ENCODE results near the gene ALPL.

The ALPL gene

GRCh38 chr1:21597753-21598152 is 88.5 kb downstream of the ALPL start:
- Histone ChIP-seq H3K9ac (ENCODE audit: low read length) (no peak overlapping the region), H3K4me2 (ENCODE audit: low read length) (no peak overlapping the region), H3K4me3 (ENCODE audit: low read depth, low read length, poor library complexity, severe bottlenecking) (no peak overlapping the region), H3K27me3 (ENCODE audit: insufficient read depth, low read length) (peaks cover 11% of the 10 kb centered on the region; the same call in 1 of the 2 replicates), H3K4me1 (ENCODE audit: insufficient read depth, low read length, severe bottlenecking) (no peaks in the 10 kb centered on the region), H3K79me2 (ENCODE audit: insufficient read depth, low read length) (no peaks in the 10 kb centered on the region), H2AFZ (ENCODE audit: low read length) (no peak overlapping the region), H3F3A (ENCODE audit: insufficient read depth, low read length) (no peaks in the 10 kb centered on the region), H3K27ac (ENCODE audit: low read depth, low read length, poor library complexity, severe bottlenecking) (no peak overlapping the region), H4K20me1 (ENCODE audit: insufficient read depth, low read length) (no peaks in the 10 kb centered on the region), H3K36me3 (ENCODE audit: insufficient read depth, low read length) (no peaks in the 10 kb centered on the region), H3K9me2 (ENCODE audit: low read depth, low read length) (no peaks in the 10 kb centered on the region), H3K9me3 (ENCODE audit: low read length) (no peaks in the 10 kb centered on the region)
- TF ChIP-seq CTCF (IDR thresholded peaks at IDR 0.05; ENCODE audit: low read length) (no peak), EZH2 (IDR thresholded peaks at IDR 0.05; ENCODE audit: borderline replicate concordance, low read length) (no peak)

GRCh38 chr1:21598417-21598816 is 89.2 kb downstream of the ALPL start:
- Histone ChIP-seq H3K36me3 (ENCODE audit: insufficient read depth, low read length) (no peaks in the 10 kb centered on the region), H3K9me3 (ENCODE audit: low read length) (no peaks in the 10 kb centered on the region), H3K4me3 (ENCODE audit: low read depth, low read length, poor library complexity, severe bottlenecking) (no peak overlapping the region), H3K27ac (ENCODE audit: low read depth, low read length, poor library complexity, severe bottlenecking) (no peak overlapping the region), H3K9me2 (ENCODE audit: low read depth, low read length) (no peaks in the 10 kb centered on the region), H3F3A (ENCODE audit: insufficient read depth, low read length) (no peaks in the 10 kb centered on the region), H3K4me2 (ENCODE audit: low read length) (no peak overlapping the region), H3K4me1 (ENCODE audit: insufficient read depth, low read length, severe bottlenecking) (no peaks in the 10 kb centered on the region), H4K20me1 (ENCODE audit: insufficient read depth, low read length) (no peaks in the 10 kb centered on the region), H3K9ac (ENCODE audit: low read length) (no peak overlapping the region), H2AFZ (ENCODE audit: low read length) (no peak overlapping the region), H3K79me2 (ENCODE audit: insufficient read depth, low read length) (no peaks in the 10 kb centered on the region), H3K27me3 (ENCODE audit: insufficient read depth, low read length) (peaks cover 10% of the 10 kb centered on the region; the same call in 1 of the 2 replicates)
- no peak for TF ChIP-seq CTCF (IDR thresholded peaks at IDR 0.05; ENCODE audit: low read length)
- no peak for TF ChIP-seq EZH2 (IDR thresholded peaks at IDR 0.05; ENCODE audit: borderline replicate concordance, low read length)

- Histone ChIP-seq H3K9me2 (ENCODE audit: low read depth, low read length) (no peaks in the 10 kb centered on the region), H4K20me1 (ENCODE audit: insufficient read depth, low read length) (no peaks in the 10 kb centered on the region)
Observed at GRCh38 chr1:21598904-21599303, 89.7 kb downstream of the ALPL start.

More at GRCh38 chr1:21598904-21599303, 89.7 kb downstream of the ALPL start:
- no peaks in the 10 kb centered on the region for H3K36me3 ChIP-seq (ENCODE audit: insufficient read depth, low read length)
- TF ChIP-seq EZH2 (IDR thresholded peaks at IDR 0.05; ENCODE audit: borderline replicate concordance, low read length) (no peak), CTCF (IDR thresholded peaks at IDR 0.05; ENCODE audit: low read length) (no peak)
- no peak overlapping the region for H3K4me3 ChIP-seq (ENCODE audit: low read depth, low read length, poor library complexity, severe bottlenecking)
- peaks cover 5% of the 10 kb centered on the region; the same call in 1 of the 2 replicates for H3K27me3 ChIP-seq (ENCODE audit: insufficient read depth, low read length)
- H3K27ac ChIP-seq (ENCODE audit: low read depth, low read length, poor library complexity, severe bottlenecking): no peak overlapping the region
- H2AFZ ChIP-seq (ENCODE audit: low read length): no peak overlapping the region
- no peak overlapping the region for H3K9ac ChIP-seq (ENCODE audit: low read length)
- no peak overlapping the region for H3K4me2 ChIP-seq (ENCODE audit: low read length)
- no peaks in the 10 kb centered on the region for H3F3A ChIP-seq (ENCODE audit: insufficient read depth, low read length)
- H3K79me2 ChIP-seq (ENCODE audit: insufficient read depth, low read length): no peaks in the 10 kb centered on the region
- H3K4me1 ChIP-seq (ENCODE audit: insufficient read depth, low read length, severe bottlenecking): no peaks in the 10 kb centered on the region
- H3K9me3 ChIP-seq (ENCODE audit: low read length): no peaks in the 10 kb centered on the region
